Smooth muscle cell (in vitro differentiated cells): ENCODE results near the gene ALPI. TPM values are rescaled to one million over a fixed set of nuclear protein-coding genes. Genes with fewer than 3 reads are reported as not detected.

Source experiments
- DNase-seq: peaks from one replicate; lab custom pipeline; 2025; ENCODE audit not compliant: unreplicated experiment; lab: John Stamatoyannopoulos, UW
- H2AFZ ChIP-seq: fragments of 200-600 bp; sonication (generic); 2 replicates; pipeline ENCODE4 v1.6.0; 2016; ENCODE audit warnings: antibody characterized with exemption, low read depth, mild to moderate bottlenecking
- H3F3A ChIP-seq: fragments of 200-600 bp; sonication (generic); 2 replicates; pipeline ENCODE4 v1.6.0; 2017; ENCODE audit warnings: antibody characterized with exemption, low read depth
- H3K27ac ChIP-seq: fragments of 200-600 bp; sonication (generic); 2 replicates; pipeline ENCODE4 v1.5.1; 2016; ENCODE audit warnings: low read depth, mild to moderate bottlenecking
- H3K27me3 ChIP-seq: fragments of 200-600 bp; sonication (generic); 2 replicates; pipeline ENCODE4 v1.6.1; 2016; ENCODE audit warnings: low read depth, mild to moderate bottlenecking
- H3K36me3 ChIP-seq: fragments of 200-600 bp; sonication (generic); 2 replicates; pipeline ENCODE4 v1.5.1; 2016; ENCODE audit warnings: low read depth
- H3K4me1 ChIP-seq: fragments of 200-600 bp; sonication (generic); 2 replicates; pipeline ENCODE4 v1.5.1; 2016; ENCODE audit warnings: low read depth
- H3K4me2 ChIP-seq: fragments of 200-600 bp; sonication (generic); 2 replicates; pipeline ENCODE4 v1.6.0; 2016; ENCODE audit warnings: mild to moderate bottlenecking
- H3K4me3 ChIP-seq: fragments of 200-600 bp; sonication (generic); 2 replicates; pipeline ENCODE4 v1.5.1; 2016; ENCODE audit warnings: mild to moderate bottlenecking
- H3K79me2 ChIP-seq: fragments of 200-600 bp; sonication (generic); 2 replicates; pipeline ENCODE4 v1.6.0; 2016; ENCODE audit warnings: low read depth, mild to moderate bottlenecking
- H3K9ac ChIP-seq: fragments of 200-600 bp; sonication (generic); 2 replicates; pipeline ENCODE4 v1.6.0; 2016; ENCODE audit warnings: low read depth
- H3K9me3 ChIP-seq: fragments of 200-600 bp; sonication (generic); replicated peaks from 2 replicates; pipeline ENCODE4 v1.5.1; 2016; ENCODE audit warnings: low read depth
- H4K20me1 ChIP-seq: fragments of 200-600 bp; sonication (generic); 2 replicates; pipeline ENCODE4 v1.6.0; 2016; ENCODE audit warnings: low read depth
- WGBS: methylation state at CpG from one replicate; pipeline ENCODE4 v1.1.7; 2016; ENCODE audit warnings: low lambda C conversion rate; 5-methylcytosine and 5-hydroxymethylcytosine counted together
- polyA plus RNA-seq: library from polyadenylated mRNA; unstranded; fragments of >200 nt; fragmentation: Nextera tagmentation; extraction: Ambion mirVana; gene quantifications from 2 replicates; pipeline ENCODE4 v1.2.1, GENCODE V29; 2016
- total RNA-seq: library from RNA; depleted of rRNA; stranded (reverse); fragments of >200 nt; gene quantifications from 2 replicates; pipeline ENCODE4 v1.2.3, GENCODE V29; 2014
- TF ChIP-seq, protein P1 (sequence below): fragments of 200-600 bp; sonication (generic); IDR thresholded peaks from 2 replicates; pipeline ENCODE4 v1.5.1; 2017; ENCODE audit warnings: borderline replicate concordance, mild to moderate bottlenecking, antibody characterized with exemption; ENCODE audit not compliant: insufficient read depth, poor library complexity, severe bottlenecking

Gene ALPI
- total and polyA plus RNA-seq, 2 experiments from 2014 or later, result not detected

DNA sequence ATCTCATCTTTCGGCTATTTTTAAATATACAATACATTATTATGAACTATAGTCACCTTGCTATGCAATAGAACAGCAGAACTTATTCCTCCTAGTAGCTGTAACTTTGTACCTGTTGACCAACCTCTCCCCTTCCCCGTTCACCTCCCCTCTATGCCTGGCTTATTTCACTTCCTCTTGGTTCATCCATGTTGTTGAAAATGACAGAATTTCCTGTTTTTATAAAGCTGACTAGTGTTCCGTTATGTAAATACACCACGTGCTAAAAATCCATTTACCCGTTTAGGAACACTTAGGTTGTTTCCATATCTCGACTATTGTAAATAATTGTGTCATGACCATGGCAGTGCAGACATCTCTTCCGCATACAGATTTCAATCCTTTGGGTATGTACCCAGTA is 10.3 kb downstream of the ALPI start:
- Histone ChIP-seq H2AFZ (no peak overlapping the region), H3K79me2 (no peaks in the 10 kb centered on the region), H3K4me2 (no peak overlapping the region), H3K9ac (no peak overlapping the region), H3K4me3 (no peak overlapping the region), H3K4me1 (no peaks in the 10 kb centered on the region), H3K27ac (no peak overlapping the region), H4K20me1 (no peaks in the 10 kb centered on the region), H3K9me3 (no peaks in the 10 kb centered on the region), H3K27me3 (peaks cover 50% of the 10 kb centered on the region), H3F3A (no peaks in the 10 kb centered on the region), H3K36me3 (no peaks in the 10 kb centered on the region)
- 89% methylated on average over 7 of the region's 7 CpGs for WGBS
- no peak for DNase-seq
- TF ChIP-seq, protein P1, sequence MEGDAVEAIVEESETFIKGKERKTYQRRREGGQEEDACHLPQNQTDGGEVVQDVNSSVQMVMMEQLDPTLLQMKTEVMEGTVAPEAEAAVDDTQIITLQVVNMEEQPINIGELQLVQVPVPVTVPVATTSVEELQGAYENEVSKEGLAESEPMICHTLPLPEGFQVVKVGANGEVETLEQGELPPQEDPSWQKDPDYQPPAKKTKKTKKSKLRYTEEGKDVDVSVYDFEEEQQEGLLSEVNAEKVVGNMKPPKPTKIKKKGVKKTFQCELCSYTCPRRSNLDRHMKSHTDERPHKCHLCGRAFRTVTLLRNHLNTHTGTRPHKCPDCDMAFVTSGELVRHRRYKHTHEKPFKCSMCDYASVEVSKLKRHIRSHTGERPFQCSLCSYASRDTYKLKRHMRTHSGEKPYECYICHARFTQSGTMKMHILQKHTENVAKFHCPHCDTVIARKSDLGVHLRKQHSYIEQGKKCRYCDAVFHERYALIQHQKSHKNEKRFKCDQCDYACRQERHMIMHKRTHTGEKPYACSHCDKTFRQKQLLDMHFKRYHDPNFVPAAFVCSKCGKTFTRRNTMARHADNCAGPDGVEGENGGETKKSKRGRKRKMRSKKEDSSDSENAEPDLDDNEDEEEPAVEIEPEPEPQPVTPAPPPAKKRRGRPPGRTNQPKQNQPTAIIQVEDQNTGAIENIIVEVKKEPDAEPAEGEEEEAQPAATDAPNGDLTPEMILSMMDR, result no peak

DNA sequence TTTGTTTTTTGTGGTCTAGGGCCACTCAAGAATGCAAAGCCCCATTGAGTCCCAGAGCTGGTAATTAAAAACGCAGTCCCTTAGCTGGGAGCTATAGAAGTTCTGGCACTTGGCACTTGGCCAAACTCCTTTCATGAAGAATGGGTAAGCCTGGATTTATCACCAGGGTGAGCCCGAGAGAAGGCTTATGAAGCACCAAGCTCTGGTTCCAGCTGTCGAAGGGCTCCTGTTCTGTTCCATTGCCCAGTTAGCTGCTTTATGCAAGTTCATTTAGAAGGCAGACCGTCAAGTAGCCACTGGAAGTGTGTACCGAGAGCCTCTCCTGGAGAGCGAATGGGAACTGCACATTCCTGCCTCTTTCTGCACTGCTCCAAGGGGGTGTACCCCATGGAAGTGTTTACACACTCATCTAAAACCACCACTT is 17.5 kb downstream of the ALPI start:
- Histone ChIP-seq H2AFZ (no peak overlapping the region), H3K9ac (no peak overlapping the region), H4K20me1 (no peaks in the 10 kb centered on the region), H3K27me3 (peaks cover 71% of the 10 kb centered on the region), H3K4me2 (no peak overlapping the region), H3K79me2 (no peaks in the 10 kb centered on the region), H3K9me3 (no peaks in the 10 kb centered on the region), H3K36me3 (no peaks in the 10 kb centered on the region), H3K27ac (no peak overlapping the region), H3F3A (no peaks in the 10 kb centered on the region), H3K4me3 (no peak overlapping the region), H3K4me1 (no peaks in the 10 kb centered on the region)
- TF ChIP-seq, protein P1, result no peak
- no peak for DNase-seq
- 54% methylated on average over 6 of the region's 6 CpGs for WGBS

DNA sequence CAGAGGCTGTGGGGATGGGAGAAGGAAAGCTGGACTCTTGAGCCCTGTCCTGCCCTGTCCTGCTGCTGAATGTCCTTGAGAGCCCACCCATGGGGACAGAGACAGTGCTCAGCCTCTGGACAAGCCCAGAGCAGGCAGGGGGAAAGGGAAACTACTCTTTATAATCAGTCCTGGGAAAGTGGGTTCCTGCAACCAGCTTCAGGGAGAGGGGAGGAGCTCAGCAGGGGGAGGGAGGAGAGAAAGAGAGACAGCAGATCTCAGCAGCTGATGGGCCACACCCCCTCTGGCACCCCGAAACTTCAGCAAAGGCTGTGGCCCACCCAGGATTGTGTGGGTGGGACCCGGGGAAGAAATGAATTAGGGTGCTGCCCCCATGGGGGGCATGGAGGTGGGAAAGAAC is 20.1 kb downstream of the ALPI start:
- Histone ChIP-seq H3K79me2 (no peaks in the 10 kb centered on the region), H3K27ac (no peak overlapping the region), H4K20me1 (no peaks in the 10 kb centered on the region), H3K36me3 (no peaks in the 10 kb centered on the region), H3K4me2 (no peak overlapping the region), H2AFZ (no peak overlapping the region), H3K9ac (no peak overlapping the region), H3K4me3 (no peak overlapping the region), H3K4me1 (no peaks in the 10 kb centered on the region), H3K27me3 (peaks cover 52% of the 10 kb centered on the region), H3F3A (no peaks in the 10 kb centered on the region), H3K9me3 (no peaks in the 10 kb centered on the region)
- TF ChIP-seq, protein P1, result no peak
- WGBS, result 89% methylated on average over 2 of the region's 2 CpGs
- no peak for DNase-seq

DNA sequence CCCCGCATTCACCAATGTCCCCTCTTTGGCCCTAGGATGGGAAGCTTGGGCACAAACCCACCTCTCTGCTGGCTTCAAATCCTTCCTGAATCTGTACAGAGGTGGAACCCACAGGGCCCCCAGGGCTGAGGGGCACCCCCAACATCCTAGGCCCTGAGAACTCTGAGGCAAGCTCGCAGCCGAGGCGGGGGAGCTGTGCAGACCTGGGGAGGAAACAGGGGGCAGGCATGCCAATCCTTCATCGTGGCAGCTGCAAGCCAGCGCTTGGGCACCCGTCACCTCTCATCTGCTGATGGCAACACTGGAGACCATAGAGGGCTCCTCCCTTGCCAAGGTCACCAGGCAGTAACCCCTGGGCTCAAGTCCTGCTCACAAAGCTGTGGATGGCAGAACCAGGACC is 20.8 kb downstream of the ALPI start:
- Histone ChIP-seq H3K27me3 (peaks cover 48% of the 10 kb centered on the region), H3K9me3 (no peaks in the 10 kb centered on the region), H2AFZ (no peak overlapping the region), H3K4me2 (no peak overlapping the region), H3F3A (no peaks in the 10 kb centered on the region), H3K27ac (no peak overlapping the region), H3K4me1 (no peaks in the 10 kb centered on the region), H3K79me2 (no peaks in the 10 kb centered on the region), H3K36me3 (no peaks in the 10 kb centered on the region), H4K20me1 (no peaks in the 10 kb centered on the region), H3K4me3 (no peak overlapping the region), H3K9ac (no peak overlapping the region)
- no peak for DNase-seq
- TF ChIP-seq, protein P1, result no peak
- 96% methylated on average over 7 of the region's 7 CpGs for WGBS
